GM18498 (cell line): ENCODE results near the gene BZW1.

Experiments
- ATAC-seq: cut with Tn5 transposase; IDR thresholded peaks from one replicate; pipeline ENCODE4 v1.9.1; 2021; ENCODE audit warnings: mild to moderate bottlenecking, moderate library complexity; ENCODE audit not compliant: unreplicated experiment

The BZW1 gene

DNA sequence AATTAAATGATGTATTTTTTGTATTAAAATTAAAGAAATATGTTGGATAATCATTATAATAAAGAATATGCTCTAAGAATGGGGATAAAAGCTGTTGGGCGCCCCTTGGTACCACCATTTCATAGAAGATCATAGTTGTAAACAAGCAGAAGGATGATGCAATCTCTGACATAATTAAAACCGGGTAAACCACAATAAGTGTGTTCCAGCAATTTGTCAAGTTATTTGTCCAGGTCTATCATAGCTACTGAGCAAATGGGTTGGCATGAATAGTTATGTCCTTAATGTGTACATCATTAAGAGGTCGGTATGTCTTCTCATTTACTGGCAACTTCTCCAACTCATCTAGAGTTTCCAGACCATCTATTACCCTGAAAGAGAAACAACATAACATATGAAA lies 59.4 kb downstream of the BZW1 start:
- no peak for ATAC-seq

DNA sequence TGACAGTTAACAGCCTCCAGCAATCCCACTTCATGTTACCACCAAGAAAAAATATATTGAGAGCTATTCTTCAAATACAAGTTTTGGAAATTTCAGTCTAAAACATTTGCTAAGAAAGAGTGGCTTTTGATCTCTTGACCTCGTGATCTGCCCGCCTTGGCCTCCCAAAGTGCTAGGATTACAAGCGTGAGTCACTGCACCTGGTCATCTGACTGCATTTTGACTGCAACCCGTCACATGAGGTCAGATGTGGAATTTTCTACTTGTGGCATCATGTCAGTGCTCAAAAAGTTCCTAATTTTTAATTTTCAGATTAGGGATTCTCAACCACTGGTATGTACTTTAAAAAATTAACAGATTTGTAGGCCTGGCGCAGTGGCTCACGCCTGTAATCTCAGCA lies 61.9 kb downstream of the BZW1 start:
- ATAC-seq: no peak
